SU-DHL-6 (cell line): ENCODE results near the gene POC1A.

Experiments
- H2AFZ ChIP-seq: fragments of 200-600 bp; sonication (generic); 2 replicates; pipeline ENCODE4 v1.6.1; 2014; ENCODE audit warnings: low read depth, mild to moderate bottlenecking, moderate library complexity, mixed read lengths, antibody characterized with exemption, low read length; ENCODE audit not compliant: severe bottlenecking
- H3F3A ChIP-seq: fragments of 200-600 bp; shearing (Covaris generic); 2 replicates; pipeline ENCODE4 v1.6.0; 2016; ENCODE audit warnings: antibody characterized with exemption, mild to moderate bottlenecking; ENCODE audit not compliant: insufficient read depth
- H3K27ac ChIP-seq: fragments of 200-600 bp; sonication (generic); 2 replicates; pipeline ENCODE4 v1.5.1; 2016; ENCODE audit warnings: low read depth, mild to moderate bottlenecking, low read length, moderate library complexity, mixed read lengths
- H3K27me3 ChIP-seq: fragments of 200-600 bp; sonication (generic), shearing (Covaris generic); 2 replicates; pipeline ENCODE4 v1.6.0; 2014; ENCODE audit warnings: mild to moderate bottlenecking, low read length
- H3K36me3 ChIP-seq: fragments of 200-600 bp; sonication (generic); 2 replicates; pipeline ENCODE4 v1.6.1; 2014; ENCODE audit warnings: mild to moderate bottlenecking, low read length, mixed read lengths
- H3K4me2 ChIP-seq: fragments of 300-600, 200-600 bp; shearing (Covaris generic), sonication (generic); 2 replicates; pipeline ENCODE4 v1.6.0; 2014; ENCODE audit warnings: low read length, low read depth, mild to moderate bottlenecking; ENCODE audit not compliant: poor library complexity, severe bottlenecking
- H3K4me3 ChIP-seq: fragments of 200-600 bp; sonication (generic); 2 replicates; pipeline ENCODE4 v1.5.1; 2014; ENCODE audit warnings: antibody characterized with exemption, low read length, mild to moderate bottlenecking, mixed read lengths; ENCODE audit not compliant: insufficient read depth, poor library complexity, severe bottlenecking
- H3K79me2 ChIP-seq: fragments of 200-600 bp; sonication (generic); 2 replicates; pipeline ENCODE4 v1.6.1; 2014; ENCODE audit warnings: mild to moderate bottlenecking, low read length, moderate library complexity; ENCODE audit not compliant: insufficient read depth
- H3K9ac ChIP-seq: fragments of 200-600 bp; sonication (generic); 2 replicates; pipeline ENCODE4 v1.7.0; 2014; ENCODE audit warnings: mild to moderate bottlenecking, low read length
- H3K9me2 ChIP-seq: fragments of 200-600 bp; sonication (generic); replicated peaks from 2 replicates; pipeline ENCODE4 v1.6.1; 2014; ENCODE audit warnings: low read length; ENCODE audit not compliant: insufficient read depth
- H3K9me3 ChIP-seq: fragments of 200-600 bp; sonication (generic); 2 replicates; pipeline ENCODE4 v1.6.1; 2014; ENCODE audit warnings: low read length, mixed read lengths; ENCODE audit not compliant: insufficient read depth
- H4K20me1 ChIP-seq: fragments of 200-600 bp; sonication (generic); 2 replicates; pipeline ENCODE4 v1.6.1; 2014; ENCODE audit warnings: low read depth, mild to moderate bottlenecking, antibody characterized with exemption, low read length, moderate library complexity, mixed read lengths
- CTCF ChIP-seq: fragments of 200-600 bp; sonication (generic); IDR thresholded peaks from one replicate; pipeline ENCODE4 v1.5.1; 2017; ENCODE audit warnings: antibody characterized with exemption, mild to moderate bottlenecking, low read length, moderate library complexity; ENCODE audit not compliant: insufficient read depth, poor library complexity, severe bottlenecking
- EZH2phosphoT487 ChIP-seq: fragments of 200-600 bp; sonication (generic), shearing (Covaris generic); conservative IDR thresholded peaks from 2 replicates; pipeline ENCODE4 v1.6.1; 2018; ENCODE audit warnings: mild to moderate bottlenecking, antibody characterized with exemption, low read length, moderate library complexity, mixed read lengths

Gene POC1A

GRCh38 chr3:52122491-52122890 lies 31.7 kb downstream of the POC1A start:
- no peaks in the 10 kb centered on the region for H3K79me2 ChIP-seq
- no peak overlapping the region for H3K4me3 ChIP-seq
- no peak overlapping the region for H3K9ac ChIP-seq
- no peak overlapping the region for H2AFZ ChIP-seq
- TF ChIP-seq CTCF (no peak), EZH2phosphoT487 (no peak)
- H3K27me3 ChIP-seq = no peaks in the 10 kb centered on the region
- H3K36me3 ChIP-seq = no peaks in the 10 kb centered on the region
- no peak overlapping the region for H3K4me2 ChIP-seq
- no peaks in the 10 kb centered on the region for H3K9me2 ChIP-seq
- no peak overlapping the region for H3K27ac ChIP-seq
- no peaks in the 10 kb centered on the region for H4K20me1 ChIP-seq
- no peaks in the 10 kb centered on the region for H3F3A ChIP-seq
- no peaks in the 10 kb centered on the region for H3K9me3 ChIP-seq

GRCh38 chr3:52121813-52122212 lies 32.4 kb downstream of the POC1A start:
- Histone ChIP-seq H3K9me3 (no peaks in the 10 kb centered on the region), H3K9ac (no peak overlapping the region), H3K27me3 (no peaks in the 10 kb centered on the region), H3K4me2 (no peak overlapping the region), H3F3A (no peaks in the 10 kb centered on the region), H3K79me2 (no peaks in the 10 kb centered on the region), H3K4me3 (no peak overlapping the region), H3K27ac (no peak overlapping the region), H3K36me3 (no peaks in the 10 kb centered on the region), H3K9me2 (no peaks in the 10 kb centered on the region), H2AFZ (no peak overlapping the region), H4K20me1 (no peaks in the 10 kb centered on the region)
- TF ChIP-seq EZH2phosphoT487 (no peak), CTCF (no peak)

- H3K4me3 ChIP-seq = no peak overlapping the region
- no peak overlapping the region for H2AFZ ChIP-seq
- no peak overlapping the region for H3K4me2 ChIP-seq
- no peak overlapping the region for H3K9ac ChIP-seq
- H3K36me3 ChIP-seq = no peaks in the 10 kb centered on the region
- no peaks in the 10 kb centered on the region for H3K9me2 ChIP-seq
- no peaks in the 10 kb centered on the region for H3K27me3 ChIP-seq
- no peaks in the 10 kb centered on the region for H3K9me3 ChIP-seq
- no peak overlapping the region for H3K27ac ChIP-seq
- no peaks in the 10 kb centered on the region for H3K79me2 ChIP-seq
- no peaks in the 10 kb centered on the region for H4K20me1 ChIP-seq
- no peaks in the 10 kb centered on the region for H3F3A ChIP-seq
- TF ChIP-seq CTCF (no peak), EZH2phosphoT487 (no peak)
Observed at GRCh38 chr3:52121464-52121805, 32.8 kb downstream of the POC1A start.
